HG03575 (cell line): ENCODE measurements around the gene CALML4.
"Not testable (repeated sequence)": the region's sequence is repeated elsewhere in the genome, so short reads cannot be mapped to it uniquely, and the experiment has no call there.

Source experiments
- ATAC-seq: cut with Tn5 transposase; IDR thresholded peaks from one replicate; pipeline ENCODE4 v1.9.1; 2021; ENCODE audit not compliant: unreplicated experiment, insufficient number of reproducible peaks, low FRiP score; ENCODE audit errors: extremely low read depth

The CALML4 gene

GRCh38 chr15:68204776-68205557, at the start of gene CALML4:
Gene CALML4, minus strand, starts transcription at chr15:68205332. Its CDS starts 85 bp downstream, at chr15:68205247.
- no peak for ATAC-seq

DNA sequence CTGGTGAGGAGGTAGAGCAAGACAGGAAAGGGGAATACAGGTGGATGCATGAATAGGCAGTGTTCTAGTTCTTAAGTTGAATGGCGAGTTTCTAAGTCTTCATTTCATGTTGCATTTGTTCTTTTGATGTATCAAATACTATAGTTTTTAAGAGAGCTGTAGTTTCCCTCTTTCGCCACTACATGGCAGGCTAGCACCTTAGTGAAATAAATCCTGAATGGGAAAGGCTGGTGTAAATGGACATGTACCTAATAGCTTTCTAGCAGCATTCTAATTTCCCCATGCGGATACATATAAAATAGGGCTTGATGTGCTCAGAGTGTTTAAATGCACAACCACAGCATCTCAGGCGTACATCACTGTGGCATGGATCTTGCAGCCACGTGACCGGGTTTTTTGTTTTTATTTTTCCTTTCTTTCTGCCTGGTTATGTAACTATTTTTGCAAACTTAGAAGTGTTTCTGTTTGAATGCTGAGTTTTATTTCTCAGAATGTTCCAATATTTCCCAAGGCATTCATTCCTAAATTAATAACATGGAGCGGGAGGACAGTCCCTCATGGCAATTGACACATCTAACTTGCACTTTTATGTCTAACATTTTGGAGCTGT, 47.9 kb upstream of the CALML4 start:
- ATAC-seq, result no peak

GRCh38 chr15:68249058-68249713, 44.1 kb upstream of the CALML4 start:
- ATAC-seq, result no peak

DNA sequence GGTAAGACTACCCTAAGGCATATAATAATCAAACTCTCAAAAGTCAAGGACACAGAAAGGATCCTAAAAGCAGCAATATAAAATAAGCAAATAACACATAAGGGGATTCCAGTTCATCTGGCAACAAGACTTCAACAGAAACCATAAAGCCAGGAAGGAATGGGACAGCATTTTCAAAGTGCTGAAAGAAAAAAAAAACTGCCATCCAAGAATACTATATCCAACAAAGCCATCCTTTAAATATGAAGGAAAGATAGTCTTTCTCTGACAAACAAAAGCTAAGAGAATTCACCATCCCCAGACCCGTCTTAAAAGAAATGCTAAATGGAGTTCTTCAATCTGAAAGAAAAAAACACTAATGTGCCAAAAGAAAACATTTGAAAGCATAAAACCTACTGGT, 39.1 kb upstream of the CALML4 start:
- no peak for ATAC-seq

DNA sequence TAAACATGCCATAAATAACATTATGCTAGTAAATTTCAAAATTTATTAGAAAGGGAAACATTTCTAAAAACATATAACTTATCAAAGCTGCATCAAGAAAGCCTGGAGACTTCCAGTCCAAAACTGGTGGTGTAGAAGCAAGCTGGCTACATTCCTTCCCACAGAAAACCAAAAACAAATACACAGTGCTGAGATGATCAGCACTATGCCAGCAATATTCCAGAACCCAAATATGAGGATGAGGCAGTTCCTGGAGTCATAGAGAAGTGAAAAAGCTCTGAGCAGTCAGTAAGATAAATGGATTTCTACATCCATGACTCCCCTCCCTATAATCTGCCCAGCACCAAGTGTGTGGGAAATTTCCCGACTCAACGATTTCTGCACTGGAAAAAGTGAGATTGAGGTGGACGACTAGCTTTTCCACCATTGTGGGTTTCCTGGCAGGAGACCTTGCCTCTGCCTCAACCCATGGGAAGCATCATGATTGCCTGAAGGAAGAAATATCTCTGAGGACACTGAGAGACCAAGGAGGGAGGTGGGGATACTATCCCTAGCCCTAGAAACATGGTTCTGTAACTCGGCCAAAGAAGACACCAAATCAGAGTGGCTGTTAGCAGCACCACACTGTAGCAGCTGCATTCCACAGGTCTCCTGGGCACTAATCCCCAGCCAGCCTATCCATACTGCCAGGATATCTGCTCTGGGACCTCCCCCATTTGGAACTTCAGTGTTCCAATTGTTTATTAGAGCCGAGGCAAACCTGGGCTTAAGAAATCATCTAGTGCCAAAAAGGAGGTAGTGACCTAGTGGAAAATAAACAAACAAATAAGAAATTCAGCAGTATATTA, 36.2 kb upstream of the CALML4 start:
- no peak for ATAC-seq

DNA sequence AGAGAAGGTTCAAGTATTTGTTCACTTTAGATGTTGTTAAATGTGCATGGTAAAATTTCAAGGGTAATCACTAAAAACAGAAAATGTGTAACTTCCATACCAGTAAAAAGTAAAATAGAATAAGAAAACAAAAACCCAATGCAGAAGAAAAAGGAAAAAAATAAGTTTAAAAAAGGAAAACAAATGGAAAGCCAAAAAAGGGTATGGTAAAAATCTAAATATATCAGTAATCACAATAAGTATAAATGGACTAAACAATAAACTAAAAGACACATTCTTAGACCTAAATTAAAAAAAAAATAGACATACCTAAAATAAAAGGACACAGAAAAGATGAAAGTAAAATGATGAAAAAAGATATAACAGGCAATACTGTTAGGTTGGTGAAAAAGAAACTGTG, 33.9 kb upstream of the CALML4 start:
- no peak for ATAC-seq

DNA sequence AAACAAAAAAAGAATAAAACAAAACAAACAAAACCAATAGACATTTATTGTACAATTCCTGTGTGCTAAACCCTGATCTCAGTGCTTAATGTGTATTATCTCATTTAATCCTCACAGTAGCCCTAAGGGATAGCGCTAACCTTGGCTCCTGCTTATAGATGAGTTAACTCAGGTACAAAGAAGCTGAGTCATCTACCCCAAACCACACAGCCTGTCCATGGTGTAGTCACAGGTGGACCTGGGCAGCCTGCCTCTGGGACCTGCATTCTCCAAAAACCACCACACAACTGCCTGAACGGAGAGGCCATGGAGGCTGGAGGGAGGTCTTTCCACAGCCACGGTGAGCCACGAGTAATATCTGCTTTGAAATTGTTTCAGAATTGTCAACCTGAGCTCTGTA, 29.9 kb upstream of the CALML4 start:
- ATAC-seq, result no peak

DNA sequence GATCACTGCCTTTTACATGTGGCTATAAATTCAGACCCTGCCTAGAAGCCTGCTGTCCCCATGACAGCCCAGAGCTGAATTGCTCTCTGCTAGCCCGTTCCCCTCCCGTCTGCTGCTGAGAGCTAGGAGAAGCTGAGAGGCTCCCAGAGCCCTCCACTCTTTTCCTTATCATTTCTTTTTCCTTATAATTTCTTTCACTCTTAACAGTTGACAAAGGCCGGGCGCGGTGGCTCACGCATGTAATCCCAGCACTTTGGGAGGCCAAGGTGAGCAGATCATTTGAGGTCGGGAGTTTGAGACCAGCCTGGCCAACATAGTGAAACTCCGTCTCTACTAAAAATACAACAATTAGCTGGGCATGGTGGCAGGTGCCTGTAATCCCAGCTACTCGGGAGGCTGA, 29.4 kb upstream of the CALML4 start:
- ATAC-seq, result not testable (repeated sequence)

DNA sequence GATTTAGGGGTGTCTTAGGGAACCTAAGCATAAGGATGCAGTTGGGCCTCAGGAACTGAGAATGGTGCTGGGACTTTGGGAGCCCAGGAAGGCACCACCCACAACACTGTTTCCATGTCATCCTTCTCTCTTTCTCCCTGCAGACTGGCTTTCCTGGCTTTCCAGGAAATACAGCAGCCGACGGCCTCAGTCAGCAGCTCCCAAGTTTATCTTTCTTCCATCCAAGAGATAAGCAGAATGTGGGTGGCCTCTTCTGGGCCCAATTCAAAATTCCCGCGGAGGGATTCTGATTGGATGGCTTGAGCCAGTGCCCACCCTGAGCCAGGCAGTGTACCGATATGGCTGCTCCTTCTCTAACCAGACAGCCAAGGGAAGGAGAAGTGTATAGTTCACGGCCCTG, 28.9 kb upstream of the CALML4 start:
- no peak for ATAC-seq

DNA sequence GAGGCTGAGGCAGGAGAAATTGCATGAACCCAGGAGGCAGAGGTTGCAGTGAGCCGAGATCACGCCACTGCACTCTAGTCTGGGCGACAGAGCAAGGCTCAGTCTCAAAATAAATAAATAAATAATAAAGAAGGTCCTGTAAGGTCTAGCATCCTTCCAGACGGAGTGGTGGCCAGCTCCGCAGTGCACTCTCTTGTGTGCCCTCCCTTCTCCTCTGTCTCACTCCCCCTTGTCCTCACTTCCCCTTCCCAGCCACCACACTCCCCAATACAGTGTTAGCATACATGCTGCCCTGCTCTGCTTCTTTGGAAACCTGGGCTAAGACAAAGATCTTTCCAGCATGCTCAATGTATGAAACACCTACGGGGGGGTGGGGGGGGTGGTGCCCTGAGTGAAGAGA, 27.8 kb upstream of the CALML4 start:
- no peak for ATAC-seq

GRCh38 chr15:68232449-68232848, 27.3 kb upstream of the CALML4 start:
- no peak for ATAC-seq

GRCh38 chr15:68231102-68231818, 26.1 kb upstream of the CALML4 start:
- ATAC-seq, result no peak

GRCh38 chr15:68230157-68231100, 25.3 kb upstream of the CALML4 start:
- no peak for ATAC-seq

- no peak for ATAC-seq
These were observed 24.4 kb upstream of the CALML4 start, which contains the start of gene CLN6 for GRCh38 chr15:68229386-68230156. Gene CLN6, minus strand, starts transcription at chr15:68229728. Its CDS starts 144 bp downstream, at chr15:68229584.

- no peak for ATAC-seq
These were observed 23.8 kb upstream of the CALML4 start for GRCh38 chr15:68228971-68229385.

DNA sequence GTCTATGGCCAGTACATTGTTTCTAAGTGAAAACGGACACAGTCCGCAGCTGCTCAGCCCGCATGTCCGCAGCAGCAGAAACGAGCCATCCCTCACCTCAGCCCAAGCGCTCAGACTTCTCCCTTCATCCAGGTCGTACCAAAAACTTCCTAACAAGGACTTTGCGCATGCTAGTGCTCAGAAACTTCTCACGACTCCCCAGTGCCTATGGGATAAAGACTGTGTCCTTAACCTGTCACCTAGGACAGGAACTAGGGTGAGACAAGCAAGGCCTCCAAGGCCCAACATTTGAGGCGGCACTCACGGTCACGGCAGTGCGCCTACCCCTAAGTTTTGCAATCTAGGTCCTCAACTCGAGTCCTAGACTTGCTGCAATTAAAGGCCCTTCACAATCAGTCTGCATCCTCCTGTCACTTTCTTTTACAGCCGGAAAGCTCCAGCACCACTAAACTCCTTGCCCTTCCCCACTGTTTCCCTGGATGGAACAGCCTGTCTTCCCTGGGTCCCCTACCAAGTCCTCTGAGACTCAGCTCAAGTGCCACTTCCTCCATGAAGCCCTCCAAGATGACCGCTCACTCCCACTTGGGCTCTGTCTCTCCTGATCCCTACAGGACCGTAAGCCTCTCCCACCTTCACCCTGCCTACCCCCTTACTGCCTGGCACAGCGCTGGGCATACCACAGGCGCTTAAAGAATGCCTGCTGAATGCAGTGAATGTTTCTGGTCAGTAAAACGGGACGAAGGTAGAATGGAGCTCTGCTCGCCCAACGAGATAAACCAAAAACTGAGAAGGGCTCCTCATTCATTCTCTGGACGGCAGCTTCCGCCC, 23.2 kb upstream of the CALML4 start:
- no peak for ATAC-seq
